H9 (cell line): Measurements from ENCODE around the gene BUB1. TPM values are rescaled to one million over a fixed set of nuclear protein-coding genes. Genes with fewer than 3 reads are reported as not detected.
A peak's percentile ranks its signal among the peaks of the same experiment; 100 is the strongest.

Experiments
- DNase-seq: peaks from one replicate; pipeline ENCODE4 v3.0.0-alpha.2; 2017
- H2AFZ ChIP-seq: one replicate; pipeline ENCODE4 v1.6.1; 2013; ENCODE audit warnings: mild to moderate bottlenecking, low read length, control low read depth, moderate library complexity
- H2AK5ac ChIP-seq: 2 replicates; pipeline ENCODE4 v1.6.1; 2013; ENCODE audit warnings: low read length, control low read depth, mixed read lengths; ENCODE audit not compliant: insufficient read length
- H2BK120ac ChIP-seq: one replicate; pipeline ENCODE4 v1.6.1; 2013; ENCODE audit warnings: low read depth, mild to moderate bottlenecking, low read length, control low read depth, inconsistent platforms; ENCODE audit not compliant: poor library complexity, severe bottlenecking
- H2BK12ac ChIP-seq: 2 replicates; pipeline ENCODE4 v1.6.1; 2013; ENCODE audit warnings: low read length, control low read depth, mixed read lengths, low read depth; ENCODE audit not compliant: insufficient read length
- H2BK15ac ChIP-seq: 2 replicates; pipeline ENCODE4 v1.6.1; 2013; ENCODE audit warnings: low read depth, low read length, control low read depth
- H2BK20ac ChIP-seq: one replicate; pipeline ENCODE4 v1.6.1; 2013; ENCODE audit warnings: low read depth, mild to moderate bottlenecking, low read length, control low read depth, inconsistent platforms; ENCODE audit not compliant: poor library complexity, severe bottlenecking
- H2BK5ac ChIP-seq: 2 replicates; pipeline ENCODE4 v1.6.1; 2013; ENCODE audit warnings: low read length, control low read depth, mixed read lengths; ENCODE audit not compliant: insufficient read length
- H3K14ac ChIP-seq: 2 replicates; pipeline ENCODE4 v1.6.1; 2013; ENCODE audit warnings: low read length, control low read depth; ENCODE audit not compliant: insufficient read depth
- H3K18ac ChIP-seq: 2 replicates; pipeline ENCODE4 v1.6.1; 2013; ENCODE audit warnings: low read depth, mild to moderate bottlenecking, mixed read lengths, low read length, control low read depth; ENCODE audit not compliant: insufficient read length
- H3K23ac ChIP-seq: 2 replicates; pipeline ENCODE4 v1.6.1; 2013; ENCODE audit warnings: low read length, control low read depth, mixed read lengths, low read depth; ENCODE audit not compliant: insufficient read length
- H3K23me2 ChIP-seq: 2 replicates; pipeline ENCODE4 v1.6.1; 2013; ENCODE audit warnings: low read depth, mild to moderate bottlenecking, mixed read lengths, low read length, control low read depth; ENCODE audit not compliant: insufficient read length, poor library complexity, severe bottlenecking
- H3K27ac ChIP-seq: 2 replicates; pipeline ENCODE4 v1.5.1; 2013; ENCODE audit warnings: low read length, control low read depth, mixed read lengths, low read depth; ENCODE audit not compliant: insufficient read length
- H3K27me3 ChIP-seq: 2 replicates; pipeline ENCODE4 v1.6.1; 2013; ENCODE audit warnings: low read length, control low read depth, inconsistent platforms; ENCODE audit not compliant: insufficient read depth
- H3K4ac ChIP-seq: 2 replicates; pipeline ENCODE4 v1.6.1; 2013; ENCODE audit warnings: low read depth, mild to moderate bottlenecking, control low read depth, inconsistent platforms, low read length, moderate library complexity
- H3K4me1 ChIP-seq: 2 replicates; pipeline ENCODE4 v1.6.1; 2013; ENCODE audit warnings: low read length, control low read depth, inconsistent platforms; ENCODE audit not compliant: insufficient read depth
- H3K4me2 ChIP-seq: 2 replicates; pipeline ENCODE4 v1.6.1; 2013; ENCODE audit warnings: low read length, control low read depth, mixed read lengths; ENCODE audit not compliant: insufficient read length, insufficient read depth
- H3K56ac ChIP-seq: 2 replicates; pipeline ENCODE4 v1.6.1; 2013; ENCODE audit warnings: low read depth, mild to moderate bottlenecking, mixed read lengths, low read length, control low read depth; ENCODE audit not compliant: insufficient read length
- H3K79me1 ChIP-seq: 2 replicates; pipeline ENCODE4 v1.6.1; 2013; ENCODE audit warnings: low read depth, mild to moderate bottlenecking, moderate library complexity, low read length, control low read depth, inconsistent platforms; ENCODE audit not compliant: insufficient read depth, poor library complexity, severe bottlenecking
- H3K79me2 ChIP-seq: 2 replicates; pipeline ENCODE4 v1.6.1; 2013; ENCODE audit warnings: low read length, control low read depth, inconsistent platforms; ENCODE audit not compliant: insufficient read depth
- H3K9ac ChIP-seq: 2 replicates; pipeline ENCODE4 v1.6.1; 2013; ENCODE audit warnings: low read length, control low read depth, mixed read lengths; ENCODE audit not compliant: insufficient read length; ENCODE audit errors: extremely low read depth
- H3K9me3 ChIP-seq: one replicate; pipeline ENCODE4 v1.6.1; 2013; ENCODE audit warnings: low read depth, low read length, inconsistent platforms; ENCODE audit not compliant: control insufficient read depth
- H3T11ph ChIP-seq: one replicate; pipeline ENCODE4 v1.6.1; 2013; ENCODE audit warnings: mild to moderate bottlenecking, low read length, control low read depth, inconsistent platforms
- H4K20me1 ChIP-seq: one replicate; pipeline ENCODE4 v1.6.1; 2013; ENCODE audit not compliant: control insufficient read depth, insufficient read length, insufficient read depth
- H4K5ac ChIP-seq: 2 replicates; pipeline ENCODE4 v1.6.1; 2013; ENCODE audit warnings: low read depth, mild to moderate bottlenecking, mixed read lengths, low read length, control low read depth; ENCODE audit not compliant: insufficient read length
- H4K8ac ChIP-seq: replicated peaks from 2 replicates; pipeline ENCODE4 v1.6.1; 2013; ENCODE audit warnings: low read length, control low read depth, mixed read lengths, low read depth; ENCODE audit not compliant: insufficient read length
- H4K91ac ChIP-seq: 2 replicates; pipeline ENCODE4 v1.6.1; 2013; ENCODE audit warnings: low read depth, mild to moderate bottlenecking, moderate library complexity, mixed read lengths, low read length, control low read depth; ENCODE audit not compliant: insufficient read length
- H3K27ac Mint-ChIP-seq, 3 experiments: 2 replicates in 2 of 3; 3 replicates in 1 of 3; pipeline ENCODE4 v1.8.0; 2020 to 2021; ENCODE audit warnings: mixed read lengths in 3 of 3, mild to moderate bottlenecking in 1 of 3, moderate library complexity in 1 of 3
- H3K27me3 Mint-ChIP-seq: 2 replicates; pipeline ENCODE4 v1.8.0; 2021; ENCODE audit warnings: low read depth, mild to moderate bottlenecking, moderate library complexity, mixed read lengths
- H3K36me3 Mint-ChIP-seq, 3 experiments: 2 replicates in 2 of 3; 3 replicates in 1 of 3; pipeline ENCODE4 v1.8.0; 2020 to 2021; ENCODE audit warnings: low read depth in 3 of 3, mixed read lengths in 3 of 3; ENCODE audit not compliant: insufficient read depth in 1 of 3
- H3K4me1 Mint-ChIP-seq, 2 experiments: 2 replicates each; pipeline ENCODE4 v1.8.0; 2020; ENCODE audit warnings: mixed read lengths in 2 of 2
- H3K4me3 Mint-ChIP-seq, 2 experiments: 2 replicates in 1 of 2; 3 replicates in 1 of 2; pipeline ENCODE4 v1.8.0; 2020 to 2021; ENCODE audit warnings: mild to moderate bottlenecking in 2 of 2, mixed read lengths in 2 of 2, moderate library complexity in 1 of 2
- H3K9me3 Mint-ChIP-seq, 2 experiments: 2 replicates in 1 of 2; 3 replicates in 1 of 2; pipeline ENCODE4 v1.8.0; 2020; ENCODE audit warnings: mild to moderate bottlenecking in 2 of 2, mixed read lengths in 2 of 2, moderate library complexity in 1 of 2
- CTCF ChIP-seq: fragments of 200-600 bp; sonication (generic); conservative IDR thresholded peaks from 3 replicates; pipeline ENCODE4 v1.8.0; 2021; ENCODE audit warnings: antibody characterized with exemption, mild to moderate bottlenecking
- WGBS: extraction: QIAGEN DNeasy Blood & Tissue Kit; methylation state at CpG from one replicate; pipeline ENCODE4 v1.1.7; 2013; ENCODE audit warnings: missing lambda C conversion rate, low lambda C conversion rate, mixed read lengths; ENCODE audit not compliant: insufficient read length; ENCODE audit errors: extremely low coverage; 5-methylcytosine and 5-hydroxymethylcytosine counted together
- total RNA-seq: library from RNA; stranded (reverse); gene quantifications from 2 replicates; pipeline ENCODE4 v1.2.1, GENCODE V29; 2021

Gene BUB1
- total RNA-seq, 1 experiment from 2014 or later, result 144 TPM

GRCh38 chr2:110679865-110680264 is 2.0 kb upstream of the BUB1 start:
- no peak overlapping the region for H3K14ac ChIP-seq

More at GRCh38 chr2:110679865-110680264, 2.0 kb upstream of the BUB1 start:
- H3K27me3 Mint-ChIP-seq, result peaks cover 1% of the 10 kb centered on the region; the same call in 1 of the 2 replicates
- H3K79me2 ChIP-seq, result peaks cover 18% of the 10 kb centered on the region
- peaks cover under 1% of the 10 kb centered on the region; the same call in 1 of the 2 replicates for H3K4me1 ChIP-seq
- WGBS, result no CpG with 5 or more reads among the region's 12 CpGs
- no peak overlapping the region for H3K4me2 ChIP-seq
- peaks cover 15 to 25% of the 10 kb centered on the region in 2 experiments for H3K9me3 Mint-ChIP-seq
- no peak overlapping the region for H4K91ac ChIP-seq
- no peak for DNase-seq
- no peak overlapping the region for H2AK5ac ChIP-seq
- H3K9ac ChIP-seq, result no peak overlapping the region
- no peak overlapping the region for H3K27ac ChIP-seq
- peaks cover 7% of the 10 kb centered on the region for H3K23me2 ChIP-seq
- H2BK15ac ChIP-seq, result no peak overlapping the region
- H3K27ac Mint-ChIP-seq, result peak overlapping the region in 2 of 3 experiments; percentile 63 to 90; a peak in 2 of 7 replicates
- H3K36me3 Mint-ChIP-seq, result peaks cover 15 to 32% (median 16%) of the 10 kb centered on the region in 3 experiments
- no peak overlapping the region for H2BK5ac ChIP-seq
- H3T11ph ChIP-seq, result no peak overlapping the region
- H4K20me1 ChIP-seq, result no peaks in the 10 kb centered on the region
- H4K5ac ChIP-seq, result no peak overlapping the region
- H3K79me1 ChIP-seq, result peaks cover 7% of the 10 kb centered on the region
- peak overlapping the region in 1 of 2 experiments; percentile 7; a peak in 1 of 5 replicates for H3K4me3 Mint-ChIP-seq
- no peak overlapping the region for H3K18ac ChIP-seq
- H3K23ac ChIP-seq, result no peak overlapping the region
- no peak overlapping the region for H2AFZ ChIP-seq
- no peak overlapping the region for H4K8ac ChIP-seq
- H3K27me3 ChIP-seq, result no peaks in the 10 kb centered on the region
- H3K4ac ChIP-seq, result no peak overlapping the region; the same call in 1 of the 2 replicates
- H2BK120ac ChIP-seq, result no peak overlapping the region
- TF ChIP-seq CTCF, result no peak
- no peak overlapping the region for H3K56ac ChIP-seq
- H3K9me3 ChIP-seq, result no peaks in the 10 kb centered on the region
- H2BK20ac ChIP-seq, result no peak overlapping the region
- peaks cover 64 to 65% of the 10 kb centered on the region in 2 experiments for H3K4me1 Mint-ChIP-seq
- no peak overlapping the region for H2BK12ac ChIP-seq
